Head of caudate nucleus (tissue), 42 donors: ENCODE measurements around the gene SSU72.

Experiments
- DNase-seq, 42 donors: peaks; one replicate each; pipeline versions ENCODE4 v3.0.0 to v3.0.0-alpha.2; 2020 to 2021; ENCODE audit warnings: mixed read lengths in 7 of 42
- intact Hi-C: fragments of 100-400 bp; cut with DNase I; formaldehyde crosslinking; loops from one replicate; pipeline ENCODE4 v1.15.0; 2022

Gene SSU72

GRCh38 chr1:1550591-1551432 is 23.9 kb downstream of the SSU72 start:
- DNase-seq: peak in 12 of 42 donors; percentile 24 to 58 (median 41)
- intact Hi-C loops: no loop called here

- DNase-seq: no peak
- intact Hi-C loops: no loop called here
Measured at GRCh38 chr1:1550087-1550486, 24.6 kb downstream of the SSU72 start.

GRCh38 chr1:1548591-1548990 is 26.1 kb downstream of the SSU72 start:
- DNase-seq: no peak

GRCh38 chr1:1547476-1547875 is 27.2 kb downstream of the SSU72 start:
- intact Hi-C loops: no loop called here
- DNase-seq: no peak

More at GRCh38 chr1:1548591-1548990, 26.1 kb downstream of the SSU72 start:
- intact Hi-C loops: no loop called here

GRCh38 chr1:1547011-1547410 is 27.7 kb downstream of the SSU72 start:
- no peak for DNase-seq
- intact Hi-C loops: no loop called here

- intact Hi-C loops: no loop called here
- DNase-seq: no peak
Measured at GRCh38 chr1:1545946-1546737, 28.5 kb downstream of the SSU72 start.

- no peak for DNase-seq
- intact Hi-C loops: no loop called here
Measured at GRCh38 chr1:1544544-1544943, 30.1 kb downstream of the SSU72 start.

GRCh38 chr1:1543706-1544099 is 31.0 kb downstream of the SSU72 start:
- no peak for DNase-seq
- intact Hi-C loops: no loop called here

- intact Hi-C loops: no loop called here
- DNase-seq: peak in 18 of 42 donors; percentile 27 to 71 (median 54)
Measured at GRCh38 chr1:1542766-1543705, 31.6 kb downstream of the SSU72 start.

GRCh38 chr1:1541956-1542765 is 32.5 kb downstream of the SSU72 start:
- intact Hi-C loops: no loop called here

GRCh38 chr1:1540818-1541628 is 33.6 kb downstream of the SSU72 start:
- no peak for DNase-seq
- intact Hi-C loops: no loop called here

More at GRCh38 chr1:1541956-1542765, 32.5 kb downstream of the SSU72 start:
- DNase-seq: no peak

GRCh38 chr1:1540090-1540817 is 34.4 kb downstream of the SSU72 start, which contains the start of gene TMEM240:
TSS of gene TMEM240 (minus strand) at chr1:1540624. CDS start at chr1:1540346, 278 bp downstream.
- peak; percentile 51 to 94 (median 85) for DNase-seq
- intact Hi-C loops: no loop called here

- peak in 10 of 42 donors; percentile 20 to 50 (median 34) for DNase-seq
- intact Hi-C loops: no loop called here
Measured at GRCh38 chr1:1539310-1540089, 35.2 kb downstream of the SSU72 start.

- DNase-seq: no peak
- intact Hi-C loops: no loop called here
Measured at GRCh38 chr1:1538989-1539309, 35.7 kb downstream of the SSU72 start.

GRCh38 chr1:1538334-1538733 is 36.3 kb downstream of the SSU72 start:
- DNase-seq: no peak
- intact Hi-C loops: no loop called here

GRCh38 chr1:1537626-1538250 is 36.9 kb downstream of the SSU72 start:
- DNase-seq: no peak
- intact Hi-C loops: no loop called here
